Breast epithelium (tissue), 4 donors: ENCODE results near the gene SLC22A8. TPM values are rescaled to one million over a fixed set of nuclear protein-coding genes. Genes with fewer than 3 reads are reported as not detected.

ENCODE experiments used
- DNase-seq, 2 donors: peaks; one replicate each; pipeline ENCODE4 v3.0.0-alpha.2; 2019; ENCODE audit warnings: low spot score in 2 of 2
- H3K27ac ChIP-seq, 2 donors: fragments of 200-600 bp; sonication (generic) in 1 of 2; one replicate each; pipeline ENCODE4 v1.5.1; 2016 to 2019; ENCODE audit warnings: mild to moderate bottlenecking in 1 of 2
- H3K27me3 ChIP-seq, 2 donors: fragments of 200-600 bp; sonication (generic) in 1 of 2; one replicate each; pipeline versions ENCODE4 v1.5.1 to v1.6.0; 2017 to 2019; ENCODE audit warnings: control low read depth in 1 of 2, mild to moderate bottlenecking in 1 of 2
- H3K36me3 ChIP-seq: fragments of 200-600 bp; one replicate; pipeline ENCODE4 v1.5.1; 2019
- H3K4me1 ChIP-seq, 2 donors: fragments of 200-600 bp; sonication (generic); one replicate each; pipeline ENCODE4 v1.5.1; 2016 to 2019; ENCODE audit warnings: control low read depth in 1 of 2
- H3K4me3 ChIP-seq, 3 donors: fragments of 200-600 bp; sonication (generic); 1 replicate in 2 of 3; 2 replicates in 1 of 3; pipeline ENCODE4 v1.5.1; 2016 to 2019; ENCODE audit warnings: mild to moderate bottlenecking in 3 of 3, moderate library complexity in 2 of 3
- H3K9me3 ChIP-seq, 2 donors: fragments of 200-600 bp; sonication (generic) in 1 of 2; one replicate each; pipeline ENCODE4 v1.5.1; 2016 to 2019; ENCODE audit warnings: control low read depth in 1 of 2
- CTCF ChIP-seq, 3 donors: fragments of 450-650 bp; IDR thresholded peaks; one replicate each; pipeline ENCODE4 v1.5.1; 2016 to 2017; ENCODE audit warnings: antibody characterized with exemption in 3 of 3, mild to moderate bottlenecking in 3 of 3, moderate library complexity in 3 of 3
- POLR2A ChIP-seq: fragments of 450-650 bp; IDR thresholded peaks from one replicate; pipeline ENCODE4 v1.6.1; 2016; ENCODE audit warnings: antibody characterized with exemption, mild to moderate bottlenecking, moderate library complexity
- POLR2AphosphoS5 ChIP-seq, 3 donors: sonication (generic); formaldehyde crosslinking; IDR thresholded peaks; one replicate each; pipeline ENCODE4 v1.6.1; 2017; ENCODE audit warnings: antibody characterized with exemption in 3 of 3
- intact Hi-C: fragments of 100-400 bp; cut with DNase I; formaldehyde crosslinking; loops from one replicate; pipeline ENCODE4 v1.15.1; 2023; ENCODE audit warnings: low total_unique reads
- total RNA-seq, 3 donors: library from RNA; depleted of rRNA; stranded (reverse); fragments of >200 nt; gene quantifications; one replicate each; pipeline ENCODE4 v1.1.0, GENCODE V29; 2016

The SLC22A8 gene
- total RNA-seq, 3 donors from 2014 or later: not detected

- Histone ChIP-seq H3K4me3 (no peak overlapping the region), H3K27ac (no peak overlapping the region), H3K9me3 (no peaks in the 10 kb centered on the region), H3K27me3 (no peaks in the 10 kb centered on the region), H3K36me3 (no peaks in the 10 kb centered on the region), H3K4me1 (no peaks in the 10 kb centered on the region)
- TF ChIP-seq CTCF (IDR thresholded peaks at IDR 0.05) (no peak), POLR2A (no peak), POLR2AphosphoS5 (IDR thresholded peaks at IDR 0.05) (no peak)
- no peak for DNase-seq
- intact Hi-C loops: no loop called here
These were observed 27.4 kb downstream of the SLC22A8 start for GRCh38 chr11:62988276-62988675.

GRCh38 chr11:62985041-62985750, 30.4 kb downstream of the SLC22A8 start:
- no peaks in the 10 kb centered on the region for H3K9me3 ChIP-seq
- no peak for TF ChIP-seq POLR2A
- TF ChIP-seq CTCF (IDR thresholded peaks at IDR 0.05): no peak
- no peak for TF ChIP-seq POLR2AphosphoS5 (IDR thresholded peaks at IDR 0.05)
- H3K4me1 ChIP-seq: no peaks in the 10 kb centered on the region
- H3K27me3 ChIP-seq: no peaks in the 10 kb centered on the region
- H3K4me3 ChIP-seq: no peak overlapping the region
- no peaks in the 10 kb centered on the region for H3K36me3 ChIP-seq
- intact Hi-C loops: no loop called here
- no peak overlapping the region for H3K27ac ChIP-seq
- no peak for DNase-seq

GRCh38 chr11:62984451-62984991, 31.1 kb downstream of the SLC22A8 start, which contains the start of gene SLC22A6:
Gene SLC22A6 (minus strand): TSS chr11:62984967. CDS start chr11:62984690, 277 bp downstream.
- H3K4me3 ChIP-seq: no peak within 1 kb of the TSS
- H3K27ac ChIP-seq: no peak within 1 kb of the TSS
- no peaks in the 10 kb centered on the region for H3K4me1 ChIP-seq
- TF ChIP-seq CTCF (IDR thresholded peaks at IDR 0.05) (no peak), POLR2AphosphoS5 (IDR thresholded peaks at IDR 0.05) (no peak), POLR2A (no peak)
- DNase-seq: no peak
- no peaks in the 10 kb centered on the region for H3K36me3 ChIP-seq
- H3K27me3 ChIP-seq: no peaks in the 10 kb centered on the region
- no peaks in the 10 kb centered on the region for H3K9me3 ChIP-seq
- intact Hi-C loops: no loop called here

- H3K27me3 ChIP-seq: no peaks in the 10 kb centered on the region
- H3K27ac ChIP-seq: no peak overlapping the region
- H3K36me3 ChIP-seq: no peaks in the 10 kb centered on the region
- no peak for DNase-seq
- no peak overlapping the region for H3K4me3 ChIP-seq
- TF ChIP-seq POLR2AphosphoS5 (IDR thresholded peaks at IDR 0.05): no peak
- TF ChIP-seq CTCF (IDR thresholded peaks at IDR 0.05): no peak
- TF ChIP-seq POLR2A: no peak
- intact Hi-C loops: no loop called here
- no peaks in the 10 kb centered on the region for H3K4me1 ChIP-seq
- no peaks in the 10 kb centered on the region for H3K9me3 ChIP-seq
These were observed 32.0 kb downstream of the SLC22A8 start for GRCh38 chr11:62983536-62984199.

GRCh38 chr11:62981743-62982142, 33.9 kb downstream of the SLC22A8 start:
- no peak overlapping the region for H3K27ac ChIP-seq
- no peak overlapping the region for H3K4me3 ChIP-seq
- no peaks in the 10 kb centered on the region for H3K9me3 ChIP-seq
- no peaks in the 10 kb centered on the region for H3K27me3 ChIP-seq
- TF ChIP-seq CTCF (IDR thresholded peaks at IDR 0.05) (no peak), POLR2AphosphoS5 (IDR thresholded peaks at IDR 0.05) (no peak), POLR2A (no peak)
- no peaks in the 10 kb centered on the region for H3K4me1 ChIP-seq
- no peaks in the 10 kb centered on the region for H3K36me3 ChIP-seq
- intact Hi-C loops: no loop called here
- DNase-seq: no peak
